Right atrium auricular region (tissue), 2 donors: ENCODE results near the gene TP53AIP1. TPM values are rescaled to one million over a fixed set of nuclear protein-coding genes. Genes with fewer than 3 reads are reported as not detected.
A peak's percentile ranks its signal among the peaks of the same experiment; 100 is the strongest.

ENCODE experiments used
- DNase-seq: peaks from one replicate; pipeline ENCODE4 v3.0.0-alpha.2; 2019; ENCODE audit warnings: low spot score
- H3K27ac ChIP-seq, 2 donors: fragments of 200-600 bp; sonication (generic); 1 replicate in 1 of 2; 2 replicates in 1 of 2; pipeline ENCODE4 v1.5.1; 2016 to 2019
- H3K27me3 ChIP-seq, 2 donors: fragments of 200-600 bp; sonication (generic); one replicate each; pipeline versions ENCODE4 v1.5.1 to v1.6.0; 2017 to 2019
- H3K36me3 ChIP-seq: fragments of 200-600 bp; sonication (generic); one replicate; pipeline ENCODE4 v1.5.1; 2016
- H3K4me1 ChIP-seq, 2 donors: fragments of 200-600 bp; sonication (generic); one replicate each; pipeline versions ENCODE4 v1.5.1 to v1.6.0; 2017 to 2019
- H3K4me3 ChIP-seq, 2 donors: fragments of 200-600 bp; sonication (generic); 1 replicate in 1 of 2; 2 replicates in 1 of 2; pipeline ENCODE4 v1.5.1; 2017 to 2019; ENCODE audit warnings: mild to moderate bottlenecking in 1 of 2, moderate library complexity in 1 of 2
- H3K9me3 ChIP-seq, 2 donors: fragments of 200-600 bp; sonication (generic); one replicate each; pipeline ENCODE4 v1.5.1; 2019
- total RNA-seq, 2 donors: library from RNA; depleted of rRNA; stranded (reverse); fragments of >200 nt; gene quantifications; one replicate each; pipeline ENCODE4 v1.1.0, GENCODE V29; 2016
- TF ChIP-seq, protein P1 (sequence below), 2 donors: fragments of 200-600 bp; sonication (generic); IDR thresholded peaks; one replicate each; pipeline ENCODE4 v1.5.1; 2019; ENCODE audit warnings: antibody characterized with exemption in 2 of 2

The TP53AIP1 gene
- total RNA-seq, 2 donors from 2014 or later, result not detected

DNA sequence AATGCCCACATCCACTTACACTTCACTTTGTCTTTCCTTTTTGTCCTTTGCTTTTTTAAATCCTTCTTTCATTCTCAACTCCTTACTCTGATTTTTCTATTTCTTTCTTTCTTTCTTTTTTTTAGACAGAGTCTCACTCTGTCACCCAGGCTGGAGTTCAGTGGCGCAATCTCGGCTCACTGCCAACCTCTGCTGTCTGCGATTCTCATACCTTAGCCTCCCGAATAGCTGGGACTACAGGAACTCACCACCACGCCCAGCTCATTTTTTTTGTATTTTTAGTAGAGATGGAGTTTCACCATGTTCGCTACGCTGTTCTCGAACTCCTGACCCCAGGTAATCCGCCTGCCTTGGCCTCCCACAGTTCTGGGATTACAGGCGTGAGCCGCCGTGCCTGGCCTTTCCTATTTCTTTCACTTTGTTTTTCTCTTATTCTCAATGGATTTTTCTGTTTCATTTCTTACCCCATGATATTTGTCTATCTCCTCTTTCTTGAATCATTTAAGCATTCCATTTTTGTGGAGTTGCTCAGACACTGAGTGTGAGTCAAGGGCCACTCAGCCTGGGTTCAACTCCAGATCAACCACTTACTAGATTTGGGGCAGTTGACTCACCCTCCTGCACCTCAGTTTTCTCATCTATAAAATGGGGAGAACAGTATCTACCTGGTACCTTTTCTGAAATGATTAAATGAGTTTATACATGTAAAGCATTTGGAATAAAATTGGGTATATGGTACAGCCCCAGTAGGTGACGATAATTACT, 43.9 kb downstream of the TP53AIP1 start:
- Histone ChIP-seq H3K27me3 (no peaks in the 10 kb centered on the region), H3K4me1 (peaks cover 0 to 43% of the 10 kb centered on the region in 2 donors), H3K9me3 (no peaks in the 10 kb centered on the region), H3K4me3 (no peak overlapping the region), H3K27ac (peak overlapping the region in 1 of 2 donors; percentile 64), H3K36me3 (no peaks in the 10 kb centered on the region)
- DNase-seq, result no peak
- TF ChIP-seq, protein P1, sequence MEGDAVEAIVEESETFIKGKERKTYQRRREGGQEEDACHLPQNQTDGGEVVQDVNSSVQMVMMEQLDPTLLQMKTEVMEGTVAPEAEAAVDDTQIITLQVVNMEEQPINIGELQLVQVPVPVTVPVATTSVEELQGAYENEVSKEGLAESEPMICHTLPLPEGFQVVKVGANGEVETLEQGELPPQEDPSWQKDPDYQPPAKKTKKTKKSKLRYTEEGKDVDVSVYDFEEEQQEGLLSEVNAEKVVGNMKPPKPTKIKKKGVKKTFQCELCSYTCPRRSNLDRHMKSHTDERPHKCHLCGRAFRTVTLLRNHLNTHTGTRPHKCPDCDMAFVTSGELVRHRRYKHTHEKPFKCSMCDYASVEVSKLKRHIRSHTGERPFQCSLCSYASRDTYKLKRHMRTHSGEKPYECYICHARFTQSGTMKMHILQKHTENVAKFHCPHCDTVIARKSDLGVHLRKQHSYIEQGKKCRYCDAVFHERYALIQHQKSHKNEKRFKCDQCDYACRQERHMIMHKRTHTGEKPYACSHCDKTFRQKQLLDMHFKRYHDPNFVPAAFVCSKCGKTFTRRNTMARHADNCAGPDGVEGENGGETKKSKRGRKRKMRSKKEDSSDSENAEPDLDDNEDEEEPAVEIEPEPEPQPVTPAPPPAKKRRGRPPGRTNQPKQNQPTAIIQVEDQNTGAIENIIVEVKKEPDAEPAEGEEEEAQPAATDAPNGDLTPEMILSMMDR (IDR thresholded peaks at IDR 0.05), result no peak

DNA sequence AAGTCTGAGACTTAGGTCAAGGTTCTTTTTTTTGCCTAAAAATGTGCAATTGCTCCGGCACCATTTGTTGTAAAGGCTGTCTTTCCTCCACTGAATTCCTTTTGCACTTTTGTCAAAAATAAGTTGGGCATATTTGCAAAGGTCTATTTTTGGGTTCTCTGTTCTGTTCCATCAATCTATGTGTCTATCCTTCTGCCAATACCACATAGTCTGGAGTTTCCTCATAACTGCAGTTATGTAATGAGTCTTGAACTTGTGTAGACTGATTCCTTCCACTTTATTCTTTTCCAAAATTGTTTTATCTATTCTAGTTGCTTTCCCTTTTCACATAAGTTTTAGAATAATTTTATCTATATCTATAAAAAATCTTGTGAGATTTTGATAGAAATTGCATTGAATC, 44.8 kb downstream of the TP53AIP1 start:
- Histone ChIP-seq H3K4me1 (peaks cover 0 to 46% of the 10 kb centered on the region in 2 donors), H3K4me3 (no peak overlapping the region), H3K27ac (peak overlapping the region in 1 of 2 donors; percentile 64), H3K9me3 (no peaks in the 10 kb centered on the region), H3K27me3 (no peaks in the 10 kb centered on the region), H3K36me3 (no peaks in the 10 kb centered on the region)
- TF ChIP-seq, protein P1 (IDR thresholded peaks at IDR 0.05), result no peak
- no peak for DNase-seq

DNA sequence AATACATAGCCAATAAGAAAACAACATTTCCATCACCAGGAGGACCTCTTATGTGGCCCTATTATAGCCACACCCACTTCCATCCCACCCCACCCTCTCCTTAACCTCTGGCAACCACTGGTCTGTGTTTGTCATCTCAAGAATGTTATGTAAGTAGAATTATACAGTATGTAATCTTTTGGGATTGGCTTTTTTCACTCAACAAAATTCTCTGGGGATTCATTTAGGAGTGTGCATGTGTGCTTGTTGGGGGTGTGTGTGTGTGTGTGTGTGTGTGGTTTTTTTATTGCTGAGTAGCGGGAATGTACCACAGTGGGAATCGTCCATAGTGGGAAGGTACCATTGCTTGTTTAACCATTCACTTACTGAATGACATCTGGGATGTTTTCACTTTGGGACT, 46.3 kb downstream of the TP53AIP1 start:
- no peak overlapping the region for H3K4me3 ChIP-seq
- TF ChIP-seq, protein P1 (IDR thresholded peaks at IDR 0.05), result no peak
- no peaks in the 10 kb centered on the region for H3K36me3 ChIP-seq
- H3K27ac ChIP-seq, result peak overlapping the region in 1 of 2 donors; percentile 89
- H3K4me1 ChIP-seq, result peaks cover 0 to 61% of the 10 kb centered on the region in 2 donors
- no peaks in the 10 kb centered on the region for H3K27me3 ChIP-seq
- no peak for DNase-seq
- no peaks in the 10 kb centered on the region for H3K9me3 ChIP-seq

DNA sequence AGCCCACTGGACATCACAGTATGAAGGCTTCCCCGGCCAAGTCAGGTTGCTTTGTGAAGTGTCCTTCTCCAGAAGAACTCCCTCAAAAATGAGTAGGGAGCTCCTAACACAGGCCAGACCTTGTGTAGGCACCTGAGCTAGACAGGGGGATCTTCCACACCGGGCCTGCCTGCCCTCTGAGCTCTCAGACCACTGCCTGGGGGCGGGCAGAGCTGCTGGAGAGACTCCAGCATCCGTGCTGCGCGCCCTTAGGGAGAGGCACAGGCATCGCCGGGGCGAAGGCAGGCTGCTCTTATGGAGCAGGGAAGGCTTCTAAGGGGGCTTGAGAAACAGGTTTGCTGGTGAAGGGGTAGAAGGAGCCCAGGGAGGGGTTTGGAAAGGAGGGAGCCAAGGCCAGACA, 47.1 kb downstream of the TP53AIP1 start:
- no peaks in the 10 kb centered on the region for H3K36me3 ChIP-seq
- TF ChIP-seq, protein P1 (IDR thresholded peaks at IDR 0.05), result no peak
- peaks cover 0 to 67% of the 10 kb centered on the region in 2 donors for H3K4me1 ChIP-seq
- peak overlapping the region; percentile 74 to 89 for H3K27ac ChIP-seq
- H3K9me3 ChIP-seq, result no peaks in the 10 kb centered on the region
- no peak for DNase-seq
- H3K27me3 ChIP-seq, result no peaks in the 10 kb centered on the region
- no peak overlapping the region for H3K4me3 ChIP-seq

DNA sequence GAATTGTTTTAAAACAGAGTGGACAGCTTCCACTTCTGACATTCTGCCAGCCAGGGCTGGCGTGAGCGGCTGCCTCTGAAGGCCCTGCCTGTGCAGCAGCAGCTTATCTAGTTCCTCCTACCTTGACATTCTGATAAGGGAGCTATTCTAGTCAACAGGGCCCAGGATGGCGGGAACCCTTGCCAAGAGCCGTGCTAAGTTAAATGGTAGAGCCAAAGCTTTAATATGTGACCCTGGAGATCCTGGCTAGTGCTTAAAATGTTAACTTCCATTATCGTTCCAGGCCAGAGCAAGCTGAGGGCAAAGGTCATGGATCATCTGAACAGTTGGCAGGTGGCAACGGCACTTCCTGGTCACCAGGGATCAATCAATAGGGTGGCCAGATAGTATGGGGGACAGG, 48.0 kb downstream of the TP53AIP1 start:
- no peaks in the 10 kb centered on the region for H3K9me3 ChIP-seq
- TF ChIP-seq, protein P1 (IDR thresholded peaks at IDR 0.05), result no peak
- no peaks in the 10 kb centered on the region for H3K27me3 ChIP-seq
- peak overlapping the region; percentile 74 to 89 for H3K27ac ChIP-seq
- no peak overlapping the region for H3K4me3 ChIP-seq
- H3K36me3 ChIP-seq, result no peaks in the 10 kb centered on the region
- no peak for DNase-seq
- H3K4me1 ChIP-seq, result peaks cover 0 to 73% of the 10 kb centered on the region in 2 donors
